Muscle of leg (tissue), 11 donors: ENCODE results near the gene FAM110D. TPM values are rescaled to one million over a fixed set of nuclear protein-coding genes. Genes with fewer than 3 reads are reported as not detected.

Experiments
- DNase-seq: peaks from one replicate; pipeline ENCODE4 v3.0.0; 2013
- H3K27ac ChIP-seq: one replicate; pipeline ENCODE4 v1.5.1; 2013; ENCODE audit warnings: mild to moderate bottlenecking, low read length, control low read depth
- H3K27me3 ChIP-seq: one replicate; pipeline ENCODE4 v1.6.1; 2013; ENCODE audit warnings: low read length; ENCODE audit not compliant: control insufficient read depth, insufficient read depth
- H3K36me3 ChIP-seq: one replicate; pipeline ENCODE4 v1.6.1; 2013; ENCODE audit warnings: low read length; ENCODE audit not compliant: control insufficient read depth, insufficient read depth
- H3K4me1 ChIP-seq: one replicate; pipeline ENCODE4 v1.6.1; 2013; ENCODE audit warnings: low read length; ENCODE audit not compliant: control insufficient read depth, insufficient read depth
- H3K4me3 ChIP-seq: one replicate; pipeline ENCODE4 v1.5.1; 2013; ENCODE audit warnings: low read length, control low read depth
- H3K9me3 ChIP-seq: replicated peaks from 2 replicates; pipeline ENCODE4 v1.6.1; 2013; ENCODE audit warnings: low read depth, low read length; ENCODE audit not compliant: control insufficient read depth
- WGBS: methylation state at CpG from one replicate; pipeline ENCODE4 v1.1.5; 2013; ENCODE audit warnings: missing lambda C conversion rate; ENCODE audit not compliant: insufficient coverage; 5-methylcytosine and 5-hydroxymethylcytosine counted together
- polyA plus RNA-seq, 8 donors: library from polyadenylated mRNA; unstranded; fragments of 120-200 nt; gene quantifications; one replicate each; pipeline versions ENCODE4 v1.2.1 to v1.2.3, GENCODE V29; 2013; ENCODE audit warnings: inconsistent platforms in 1 of 8, low replicate concordance in 1 of 8; ENCODE audit not compliant: insufficient read length in 8 of 8, insufficient read depth in 1 of 8
- total RNA-seq: library from RNA; stranded (reverse); fragments of 120-200 nt; gene quantifications from one replicate; pipeline ENCODE4 v1.2.4, GENCODE V29; 2013

The FAM110D gene
- total and polyA plus RNA-seq, 9 donors, result 0.71 to 1.0 (median 0.91) TPM

GRCh38 chr1:26189751-26190275 is 30.9 kb downstream of the FAM110D start:
- WGBS, result 100% methylated on average over 2 of the region's 7 CpGs
- no peak overlapping the region for H3K27ac ChIP-seq
- H3K9me3 ChIP-seq, result no peaks in the 10 kb centered on the region
- H3K36me3 ChIP-seq, result no peaks in the 10 kb centered on the region
- no peak for DNase-seq
- no peaks in the 10 kb centered on the region for H3K4me1 ChIP-seq
- no peaks in the 10 kb centered on the region for H3K27me3 ChIP-seq
- no peak overlapping the region for H3K4me3 ChIP-seq

- H3K4me1 ChIP-seq, result no peaks in the 10 kb centered on the region
- H3K27me3 ChIP-seq, result no peaks in the 10 kb centered on the region
- 26% methylated on average over 9 of the region's 16 CpGs for WGBS
- no peak for DNase-seq
- no peak within 1 kb of the TSS for H3K27ac ChIP-seq
- no peak within 1 kb of the TSS for H3K4me3 ChIP-seq
- H3K36me3 ChIP-seq, result no peaks in the 10 kb centered on the region
- H3K9me3 ChIP-seq, result no peaks in the 10 kb centered on the region
Observed at GRCh38 chr1:26190373-26190987, 31.6 kb downstream of the FAM110D start, which contains the start of gene CATSPER4. Gene CATSPER4, plus strand, starts transcription at chr1:26190602. Its CDS starts 26 bp downstream, at chr1:26190628.

- Histone ChIP-seq H3K27ac (no peak overlapping the region), H3K9me3 (no peaks in the 10 kb centered on the region), H3K27me3 (no peaks in the 10 kb centered on the region), H3K4me1 (no peaks in the 10 kb centered on the region), H3K4me3 (no peak overlapping the region), H3K36me3 (no peaks in the 10 kb centered on the region)
- WGBS, result no CpG with 5 or more reads among the region's 3 CpGs
- DNase-seq, result no peak
Observed at GRCh38 chr1:26191739-26192138, 32.9 kb downstream of the FAM110D start.

GRCh38 chr1:26195805-26196204 is 36.9 kb downstream of the FAM110D start:
- H3K4me3 ChIP-seq, result no peak overlapping the region
- H3K27ac ChIP-seq, result no peak overlapping the region
- no peak for DNase-seq
- WGBS, result no CpG with 5 or more reads among the region's 3 CpGs
- H3K4me1 ChIP-seq, result peaks cover 1% of the 10 kb centered on the region
- no peaks in the 10 kb centered on the region for H3K27me3 ChIP-seq
- H3K9me3 ChIP-seq, result no peaks in the 10 kb centered on the region
- no peaks in the 10 kb centered on the region for H3K36me3 ChIP-seq

- H3K27ac ChIP-seq, result no peak overlapping the region
- H3K36me3 ChIP-seq, result no peaks in the 10 kb centered on the region
- H3K9me3 ChIP-seq, result no peaks in the 10 kb centered on the region
- peaks cover 7% of the 10 kb centered on the region for H3K27me3 ChIP-seq
- no peak for DNase-seq
- peaks cover 13% of the 10 kb centered on the region for H3K4me1 ChIP-seq
- WGBS, result 76% methylated on average over 3 of the region's 3 CpGs
- H3K4me3 ChIP-seq, result no peak overlapping the region
Observed at GRCh38 chr1:26197301-26197700, 38.4 kb downstream of the FAM110D start.

GRCh38 chr1:26197813-26198212 is 38.9 kb downstream of the FAM110D start:
- DNase-seq, result no peak
- no peak overlapping the region for H3K27ac ChIP-seq
- H3K4me1 ChIP-seq, result peaks cover 13% of the 10 kb centered on the region
- H3K27me3 ChIP-seq, result peaks cover 7% of the 10 kb centered on the region
- 95% methylated on average over 10 of the region's 11 CpGs for WGBS
- H3K36me3 ChIP-seq, result no peaks in the 10 kb centered on the region
- no peaks in the 10 kb centered on the region for H3K9me3 ChIP-seq
- no peak overlapping the region for H3K4me3 ChIP-seq

GRCh38 chr1:26200413-26200812 is 41.5 kb downstream of the FAM110D start:
- Histone ChIP-seq H3K9me3 (no peaks in the 10 kb centered on the region), H3K36me3 (no peaks in the 10 kb centered on the region), H3K4me1 (peaks cover 13% of the 10 kb centered on the region), H3K27me3 (peaks cover 7% of the 10 kb centered on the region), H3K27ac (no peak overlapping the region), H3K4me3 (no peak overlapping the region)
- DNase-seq, result no peak
- 87% methylated on average over 4 of the region's 5 CpGs for WGBS

- no peaks in the 10 kb centered on the region for H3K9me3 ChIP-seq
- 44% methylated on average over 2 of the region's 9 CpGs for WGBS
- no peak for DNase-seq
- no peak overlapping the region for H3K27ac ChIP-seq
- H3K27me3 ChIP-seq, result peaks cover 7% of the 10 kb centered on the region
- peaks cover 13% of the 10 kb centered on the region for H3K4me1 ChIP-seq
- no peaks in the 10 kb centered on the region for H3K36me3 ChIP-seq
- H3K4me3 ChIP-seq, result no peak overlapping the region
Observed at GRCh38 chr1:26203642-26204318, 44.9 kb downstream of the FAM110D start.

- Histone ChIP-seq H3K36me3 (no peaks in the 10 kb centered on the region), H3K4me3 (no peak overlapping the region), H3K4me1 (no peaks in the 10 kb centered on the region), H3K9me3 (no peaks in the 10 kb centered on the region), H3K27me3 (no peaks in the 10 kb centered on the region), H3K27ac (no peak overlapping the region)
- no peak for DNase-seq
- 69% methylated on average over 2 of the region's 5 CpGs for WGBS
Observed at GRCh38 chr1:26210147-26210870, 51.4 kb downstream of the FAM110D start.

GRCh38 chr1:26212726-26213125 is 53.8 kb downstream of the FAM110D start:
- H3K9me3 ChIP-seq, result no peaks in the 10 kb centered on the region
- H3K36me3 ChIP-seq, result no peaks in the 10 kb centered on the region
- H3K4me3 ChIP-seq, result no peak overlapping the region
- H3K4me1 ChIP-seq, result no peaks in the 10 kb centered on the region
- 86% methylated on average over 1 of the region's 5 CpGs for WGBS
- no peak overlapping the region for H3K27ac ChIP-seq
- peaks cover 4% of the 10 kb centered on the region for H3K27me3 ChIP-seq
- no peak for DNase-seq
